Common myeloid progenitor, CD34-positive (primary cell): ENCODE results near the gene EXTL1.

ENCODE experiments used
- CTCF ChIA-PET: fragments of 350-600 bp; sonication (Branson Sonifier 250); formaldehyde crosslinking; loops from one replicate; lab custom pipeline; 2021; ENCODE audit warnings: antibody characterized with exemption; lab: Charles Lee
- POLR2A ChIA-PET: fragments of 350-600 bp; sonication (Branson Sonifier 250); formaldehyde crosslinking; loops from one replicate; lab custom pipeline; 2021; ENCODE audit warnings: antibody characterized with exemption; lab: Charles Lee
- DNase-seq, 3 donors: peaks; one replicate each; pipeline versions ENCODE4 v3.0.0 to v3.0.0-alpha.2; 2013
- H3K27ac ChIP-seq, 2 experiments: 1 replicate in 1 of 2; 2 replicates in 1 of 2; pipeline ENCODE4 v1.7.0; 2013; ENCODE audit warnings: inconsistent platforms in 2 of 2, low read length in 2 of 2, mild to moderate bottlenecking in 2 of 2, low read depth in 1 of 2, moderate library complexity in 1 of 2; ENCODE audit not compliant: severe bottlenecking in 2 of 2, insufficient read depth in 1 of 2, poor library complexity in 1 of 2
- H3K27me3 ChIP-seq, 5 experiments: replicated peaks in 2 of 5; 1 replicate in 3 of 5; 2 replicates in 2 of 5; pipeline versions ENCODE4 v1.6.1 to v1.7.0; 2013; ENCODE audit warnings: low read length in 4 of 5, mild to moderate bottlenecking in 2 of 5, moderate library complexity in 2 of 5, inconsistent platforms in 1 of 5; ENCODE audit not compliant: insufficient read depth in 5 of 5, control insufficient read depth in 4 of 5
- H3K36me3 ChIP-seq, 4 experiments: 1 replicate in 2 of 4; 2 replicates in 2 of 4; pipeline versions ENCODE4 v1.6.1 to v1.7.0; 2013; ENCODE audit warnings: low read length in 3 of 4, control low read depth in 1 of 4, mild to moderate bottlenecking in 1 of 4; ENCODE audit not compliant: control insufficient read depth in 4 of 4, insufficient read depth in 4 of 4
- H3K4me1 ChIP-seq, 4 experiments: 1 replicate in 3 of 4; 2 replicates in 1 of 4; pipeline versions ENCODE4 v1.6.1 to v1.7.1; 2013; ENCODE audit warnings: low read length in 3 of 4, mild to moderate bottlenecking in 3 of 4, control low read depth in 1 of 4, inconsistent platforms in 1 of 4, moderate library complexity in 1 of 4; ENCODE audit not compliant: control insufficient read depth in 4 of 4, insufficient read depth in 4 of 4; ENCODE audit errors: control extremely low read depth in 1 of 4
- H3K4me3 ChIP-seq, 7 experiments: 1 replicate in 4 of 7; 2 replicates in 3 of 7; pipeline versions ENCODE4 v1.5.1 to v1.7.0; 2013; ENCODE audit warnings: mild to moderate bottlenecking in 7 of 7, low read length in 6 of 7, moderate library complexity in 6 of 7, inconsistent platforms in 2 of 7, low read depth in 2 of 7, control low read depth in 1 of 7; ENCODE audit not compliant: insufficient read depth in 4 of 7, control insufficient read depth in 1 of 7; ENCODE audit errors: extremely low read depth in 1 of 7
- H3K9me3 ChIP-seq, 5 experiments: 1 replicate in 4 of 5; 2 replicates in 1 of 5; pipeline versions ENCODE4 v1.6.1 to v1.7.1; 2013; ENCODE audit warnings: low read length in 4 of 5, mild to moderate bottlenecking in 2 of 5, inconsistent platforms in 1 of 5, low read depth in 1 of 5, moderate library complexity in 1 of 5; ENCODE audit not compliant: control insufficient read depth in 4 of 5, insufficient read depth in 2 of 5; ENCODE audit errors: control extremely low read depth in 1 of 5
- WGBS: methylation state at CpG from one replicate; pipeline ENCODE4 v1.1.5; 2013; ENCODE audit not compliant: insufficient coverage; 5-methylcytosine and 5-hydroxymethylcytosine counted together

EXTL1 gene

GRCh38 chr1:25996966-25997827 is 24.4 kb upstream of the EXTL1 start:
- DNase-seq: peak; percentile 18 to 63 (median 50)
- POLR2A ChIA-PET: interaction anchor here (0.6 to 1.6 kb wide), 7 partner anchors 7 to 177 kb away, joined by 3 to 7 read pairs (median 4); no protein-coding TSS in a partner anchor
- CTCF ChIA-PET: interaction anchor here (0.6 to 12.8 kb wide), 19 partner anchors 9 to 166 kb away, joined by 3 to 368 read pairs (median 4); partner anchors contain the start of genes PAQR7 and STMN1
- peaks cover 0 to 2% (median 0%) of the 10 kb centered on the region in 4 experiments for H3K36me3 ChIP-seq
- peak overlapping the region; percentile 11 to 92 (median 69) for H3K4me3 ChIP-seq
- WGBS: 0% methylated on average over 12 of the region's 13 CpGs
- H3K27ac ChIP-seq: peak overlapping the region; percentile 71 to 92
- peaks cover 0 to 34% (median 19%) of the 10 kb centered on the region in 4 experiments for H3K4me1 ChIP-seq
- H3K27me3 ChIP-seq: no peaks in the 10 kb centered on the region
- H3K9me3 ChIP-seq: no peaks in the 10 kb centered on the region

GRCh38 chr1:25997828-25998761 is 23.5 kb upstream of the EXTL1 start, which contains the start of gene PAFAH2:
Gene PAFAH2 (minus strand): TSS chr1:25998063. CDS start chr1:25990816, 7,247 bp downstream.
- POLR2A ChIA-PET: interaction anchor here (0.6 to 1.6 kb wide), 7 partner anchors 8 to 178 kb away, joined by 3 to 7 read pairs (median 4); no protein-coding TSS in a partner anchor

GRCh38 chr1:25999041-25999800 is 22.4 kb upstream of the EXTL1 start:
- POLR2A ChIA-PET: no interaction called here
- WGBS: 97% methylated on average over 16 of the region's 18 CpGs

More at GRCh38 chr1:25997828-25998761, 23.5 kb upstream of the EXTL1 start, which contains the start of gene PAFAH2:
- H3K9me3 ChIP-seq: no peaks in the 10 kb centered on the region
- peak within 1 kb of the TSS; percentile 71 to 92 for H3K27ac ChIP-seq
- CTCF ChIA-PET: interaction anchor here (0.6 to 12.8 kb wide), 20 partner anchors 10 to 167 kb away, joined by 3 to 368 read pairs (median 4); partner anchors contain the start of genes PAQR7 and STMN1
- H3K27me3 ChIP-seq: no peaks in the 10 kb centered on the region
- H3K36me3 ChIP-seq: peaks cover 0 to 2% (median 0%) of the 10 kb centered on the region in 4 experiments
- H3K4me1 ChIP-seq: peaks cover 0 to 27% (median 16%) of the 10 kb centered on the region in 4 experiments
- WGBS: 1% methylated on average over 39 of the region's 47 CpGs
- H3K4me3 ChIP-seq: peak within 1 kb of the TSS; percentile 11 to 92 (median 72)
- peak; percentile 100 for DNase-seq

GRCh38 chr1:26003262-26003661 is 18.3 kb upstream of the EXTL1 start:
- POLR2A ChIA-PET: no interaction called here
- Histone ChIP-seq H3K36me3 (no peaks in the 10 kb centered on the region), H3K4me3 (no peak overlapping the region), H3K9me3 (no peaks in the 10 kb centered on the region), H3K27ac (no peak overlapping the region), H3K27me3 (no peaks in the 10 kb centered on the region), H3K4me1 (peaks cover 0 to 5% (median 5%) of the 10 kb centered on the region in 4 experiments)
- CTCF ChIA-PET: interaction anchor here (12.8 kb wide), 1 partner anchor 104 kb away, joined by 368 read pairs; the partner anchor contains the start of gene STMN1
- DNase-seq: no peak
- 75% methylated on average over 1 of the region's 4 CpGs for WGBS

More at GRCh38 chr1:25999041-25999800, 22.4 kb upstream of the EXTL1 start:
- Histone ChIP-seq H3K4me3 (no peak overlapping the region), H3K27ac (no peak overlapping the region), H3K4me1 (peaks cover 0 to 21% (median 16%) of the 10 kb centered on the region in 4 experiments), H3K27me3 (no peaks in the 10 kb centered on the region), H3K36me3 (peaks cover 0 to 2% (median 0%) of the 10 kb centered on the region in 4 experiments), H3K9me3 (no peaks in the 10 kb centered on the region)
- no peak for DNase-seq
- CTCF ChIA-PET: interaction anchor here (0.7 to 12.8 kb wide), 7 partner anchors 8 to 122 kb away, joined by 3 to 368 read pairs (median 3); partner anchors contain the start of gene STMN1

- Histone ChIP-seq H3K27ac (no peak overlapping the region), H3K27me3 (no peaks in the 10 kb centered on the region), H3K4me3 (no peak overlapping the region), H3K9me3 (no peaks in the 10 kb centered on the region), H3K4me1 (peaks cover 0 to under 1% (median 0%) of the 10 kb centered on the region in 4 experiments), H3K36me3 (no peaks in the 10 kb centered on the region)
- ChIA-PET POLR2A (no interaction called here), CTCF (interaction anchor here (0.8 to 12.8 kb wide), 3 partner anchors 24 to 105 kb away, joined by 3 to 368 read pairs (median 4); partner anchors contain the start of gene STMN1)
- 85% methylated on average over 2 of the region's 2 CpGs for WGBS
- DNase-seq: no peak
These were observed 17.8 kb upstream of the EXTL1 start for GRCh38 chr1:26003756-26004155.
